ENCODE results near the gene STUM.

DNA sequence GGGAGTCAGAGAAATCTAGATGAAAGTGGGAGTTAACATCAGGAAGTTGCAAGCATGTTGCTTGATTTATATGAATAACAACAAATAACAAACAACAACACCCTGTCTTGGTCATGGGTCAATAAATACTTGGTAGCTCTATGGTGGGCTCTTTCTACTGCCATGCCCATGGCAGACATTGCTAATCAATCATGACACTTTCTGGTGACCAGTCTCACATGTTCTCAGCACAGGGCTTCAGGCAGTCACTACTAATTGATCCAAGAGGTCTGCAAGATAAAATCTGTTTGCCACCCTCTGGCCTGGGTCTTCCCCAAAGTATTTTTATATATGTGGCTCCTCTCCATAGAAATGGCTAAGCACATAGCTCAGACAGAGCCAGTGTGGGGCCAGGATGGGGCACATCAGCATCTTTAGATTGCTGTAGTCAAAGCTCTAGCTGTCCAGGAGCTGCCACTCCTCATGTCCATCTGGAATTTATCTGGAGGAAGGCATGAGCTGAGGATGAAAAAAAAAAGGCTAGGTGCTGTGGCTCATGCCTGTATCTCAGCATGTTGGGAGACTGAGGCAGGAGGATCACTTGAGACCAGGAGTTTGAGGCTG lies 51.2 kb downstream of the STUM start:
- TF ChIP-seq NFXL1 (IDR thresholded peaks at IDR 0.05; ENCODE audit: borderline replicate concordance) = no peak
- TF ChIP-seq, protein P1, sequence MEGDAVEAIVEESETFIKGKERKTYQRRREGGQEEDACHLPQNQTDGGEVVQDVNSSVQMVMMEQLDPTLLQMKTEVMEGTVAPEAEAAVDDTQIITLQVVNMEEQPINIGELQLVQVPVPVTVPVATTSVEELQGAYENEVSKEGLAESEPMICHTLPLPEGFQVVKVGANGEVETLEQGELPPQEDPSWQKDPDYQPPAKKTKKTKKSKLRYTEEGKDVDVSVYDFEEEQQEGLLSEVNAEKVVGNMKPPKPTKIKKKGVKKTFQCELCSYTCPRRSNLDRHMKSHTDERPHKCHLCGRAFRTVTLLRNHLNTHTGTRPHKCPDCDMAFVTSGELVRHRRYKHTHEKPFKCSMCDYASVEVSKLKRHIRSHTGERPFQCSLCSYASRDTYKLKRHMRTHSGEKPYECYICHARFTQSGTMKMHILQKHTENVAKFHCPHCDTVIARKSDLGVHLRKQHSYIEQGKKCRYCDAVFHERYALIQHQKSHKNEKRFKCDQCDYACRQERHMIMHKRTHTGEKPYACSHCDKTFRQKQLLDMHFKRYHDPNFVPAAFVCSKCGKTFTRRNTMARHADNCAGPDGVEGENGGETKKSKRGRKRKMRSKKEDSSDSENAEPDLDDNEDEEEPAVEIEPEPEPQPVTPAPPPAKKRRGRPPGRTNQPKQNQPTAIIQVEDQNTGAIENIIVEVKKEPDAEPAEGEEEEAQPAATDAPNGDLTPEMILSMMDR (IDR thresholded peaks at IDR 0.05 in 2 of 3, conservative IDR thresholded peaks at IDR 0.05 in 1 of 3; ENCODE audit: control insufficient read depth in 2 of 3, extremely low read depth in 1 of 3, insufficient read depth in 1 of 3, low read depth in 3 of 3, low read length in 3 of 3) = no peak
- TF ChIP-seq POLR2AphosphoS5 (IDR thresholded peaks at IDR 0.05; ENCODE audit: low read length) = no peak
- TF ChIP-seq TAF1 (IDR thresholded peaks at IDR 0.05; ENCODE audit: borderline replicate concordance, low read depth, low read length) = no peak
- TF ChIP-seq POLR2A (IDR thresholded peaks at IDR 0.05; ENCODE audit: low read depth, low read length) = no peak
